ENCODE data around the gene PTTG1IP2.
"Not testable (repeated sequence)": the region's sequence is repeated elsewhere in the genome, so short reads cannot be mapped to it uniquely, and the experiment has no call there.

GRCh38 chr7:90463151-90463628 is 6.2 kb upstream of the PTTG1IP2 start:
- not testable (repeated sequence) for TF ChIP-seq CTCF (IDR thresholded peaks at IDR 0.05; ENCODE audit: low read depth, low read length, missing input control)
- peak; percentile 7 to 11 for TF ChIP-seq RXRA (IDR thresholded peaks at IDR 0.05)
